GM19452 (cell line): ENCODE measurements around the gene ETNK1.
"Not testable (repeated sequence)": the region's sequence is repeated elsewhere in the genome, so short reads cannot be mapped to it uniquely, and the experiment has no call there.

Experiments used
- ATAC-seq: cut with Tn5 transposase; IDR thresholded peaks from one replicate; pipeline ENCODE4 v1.9.1; 2021; ENCODE audit not compliant: unreplicated experiment

Gene ETNK1, protein sequence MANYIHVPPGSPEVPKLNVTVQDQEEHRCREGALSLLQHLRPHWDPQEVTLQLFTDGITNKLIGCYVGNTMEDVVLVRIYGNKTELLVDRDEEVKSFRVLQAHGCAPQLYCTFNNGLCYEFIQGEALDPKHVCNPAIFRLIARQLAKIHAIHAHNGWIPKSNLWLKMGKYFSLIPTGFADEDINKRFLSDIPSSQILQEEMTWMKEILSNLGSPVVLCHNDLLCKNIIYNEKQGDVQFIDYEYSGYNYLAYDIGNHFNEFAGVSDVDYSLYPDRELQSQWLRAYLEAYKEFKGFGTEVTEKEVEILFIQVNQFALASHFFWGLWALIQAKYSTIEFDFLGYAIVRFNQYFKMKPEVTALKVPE

DNA sequence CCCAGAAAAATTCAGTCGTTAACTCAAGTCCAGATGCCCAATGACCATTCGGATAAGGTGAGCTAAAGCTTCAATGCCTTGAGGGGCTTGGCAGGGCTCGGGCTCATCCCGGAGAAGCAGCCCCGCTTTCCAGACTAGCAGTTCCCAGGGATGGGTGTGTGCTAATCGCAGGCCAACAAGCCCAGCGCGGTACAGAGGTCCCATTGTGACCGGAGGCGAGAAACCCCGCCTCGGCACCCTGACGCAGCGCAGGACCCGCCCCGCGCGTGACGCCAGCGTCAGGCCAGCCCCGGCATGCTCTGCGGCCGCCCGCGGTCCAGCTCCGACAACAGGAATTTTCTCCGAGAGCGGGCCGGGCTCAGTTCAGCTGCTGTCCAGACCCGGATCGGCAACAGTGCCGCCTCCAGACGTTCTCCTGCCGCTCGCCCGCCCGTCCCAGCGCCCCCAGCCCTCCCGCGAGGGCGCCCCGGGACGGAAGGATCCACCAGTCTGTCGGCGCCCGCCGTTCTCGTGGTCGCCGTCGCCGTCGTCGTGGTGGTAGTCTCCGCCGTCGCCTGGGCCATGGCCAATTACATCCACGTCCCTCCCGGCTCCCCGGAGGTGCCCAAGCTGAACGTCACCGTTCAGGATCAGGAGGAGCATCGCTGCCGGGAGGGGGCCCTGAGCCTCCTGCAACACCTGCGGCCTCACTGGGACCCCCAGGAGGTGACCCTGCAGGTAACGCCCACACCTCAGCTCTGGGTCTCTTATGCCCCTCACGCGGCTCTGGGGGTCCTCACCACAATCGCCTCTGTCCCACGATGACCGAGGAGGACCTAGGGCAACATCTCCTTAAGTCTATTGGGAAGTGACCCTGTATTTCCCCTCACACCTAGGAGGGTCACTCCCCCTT, at the start of gene ETNK1:
TSS of gene ETNK1 (plus strand) at position 302 of the 892 bp plus-strand sequence. CDS start at position 562, 260 bp downstream.
- peak; percentile 98 for ATAC-seq

DNA sequence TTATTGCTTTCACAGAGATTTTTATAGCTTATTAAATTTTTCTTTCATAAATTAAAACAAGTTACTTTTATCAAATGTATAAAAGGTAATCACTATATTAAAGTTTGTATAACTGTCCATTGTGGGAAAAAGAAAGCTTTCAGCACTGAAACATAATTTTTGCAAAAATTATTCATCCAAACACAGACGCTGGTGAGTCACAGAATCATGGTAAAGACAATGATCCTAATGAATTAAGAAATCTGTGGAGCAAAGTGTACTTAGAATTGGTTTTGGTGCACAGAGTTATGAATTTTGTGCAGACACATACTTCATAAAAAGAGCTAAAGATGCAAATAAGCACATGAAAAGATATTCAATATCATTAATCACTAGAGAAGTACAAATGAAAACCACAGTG, 48.9 kb upstream of the ETNK1 start:
- no peak for ATAC-seq

DNA sequence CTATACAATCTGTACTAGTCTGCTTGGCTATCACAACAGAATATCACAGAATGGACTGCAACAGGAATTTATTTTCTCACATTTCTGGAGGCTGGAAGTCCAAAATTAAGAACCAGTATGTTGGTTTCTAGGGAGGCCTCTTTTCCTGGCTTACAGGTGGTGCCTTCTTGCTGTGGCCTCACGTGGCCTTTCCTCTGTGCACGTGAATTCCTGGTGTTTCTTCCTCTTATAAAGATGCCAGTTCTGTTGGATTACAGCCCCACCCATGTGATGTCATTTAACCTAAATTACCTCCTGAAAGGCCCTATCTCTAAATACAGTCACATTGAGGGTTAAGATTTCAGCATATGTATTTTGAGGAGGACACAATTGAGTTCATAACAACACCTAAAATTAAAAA, 48.5 kb upstream of the ETNK1 start:
- ATAC-seq, result no peak

DNA sequence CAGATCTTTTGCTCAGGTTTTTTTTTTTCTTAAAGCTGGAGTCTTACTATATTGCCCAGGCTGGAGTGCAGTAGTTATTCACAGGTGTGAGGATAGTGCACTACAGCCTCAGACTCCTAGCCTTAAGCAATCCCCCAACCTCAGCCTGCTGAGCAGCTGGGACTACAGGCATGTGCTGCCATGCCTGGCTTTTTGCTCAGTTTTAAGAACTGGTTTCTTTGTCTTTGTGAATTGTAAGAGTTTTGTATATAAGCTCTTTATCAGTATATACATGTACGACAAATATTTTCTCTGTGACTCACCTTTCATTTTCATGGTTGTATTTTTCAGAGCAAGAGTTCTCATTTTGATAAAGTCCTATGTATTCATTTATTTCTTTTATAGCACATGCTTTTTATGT, 47.3 kb upstream of the ETNK1 start:
- no peak for ATAC-seq

DNA sequence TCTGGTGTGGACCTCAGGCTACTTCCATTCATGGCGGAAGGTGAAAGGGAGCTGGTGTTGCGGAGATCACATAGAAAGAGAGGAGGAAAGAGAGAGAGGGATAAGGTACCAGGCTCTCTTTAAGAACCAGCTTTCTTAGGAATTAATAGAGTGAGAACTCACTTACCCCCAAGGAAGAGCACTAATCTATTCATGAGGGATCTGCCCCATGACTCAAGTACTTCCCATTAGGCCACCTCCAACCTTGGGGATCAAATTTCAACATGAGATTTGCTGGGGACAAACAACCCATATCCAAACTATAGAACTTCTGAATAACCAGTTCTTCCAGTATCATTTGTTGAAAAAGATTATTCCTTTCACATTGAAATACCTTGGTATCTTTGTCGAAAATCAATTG, 46.6 kb upstream of the ETNK1 start:
- no peak for ATAC-seq

DNA sequence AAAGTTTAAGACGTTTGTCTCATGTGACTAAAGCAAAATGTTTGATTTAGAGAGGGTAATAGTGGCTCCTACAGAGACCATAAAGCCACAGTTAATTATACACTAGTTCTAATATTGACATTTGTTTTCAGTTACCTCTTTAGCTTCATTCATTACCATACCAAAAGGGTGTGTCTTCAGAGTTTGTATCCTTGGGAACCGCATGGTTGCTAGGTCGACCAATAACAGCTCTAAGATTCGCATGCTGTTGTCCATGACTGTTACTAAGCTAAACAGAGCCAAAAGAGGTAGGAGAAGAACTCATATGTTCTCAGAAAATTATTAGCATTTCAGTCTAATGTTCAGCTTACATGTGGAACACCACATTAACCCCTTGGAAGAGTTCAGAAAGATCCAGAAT, 36.2 kb upstream of the ETNK1 start:
- no peak for ATAC-seq

DNA sequence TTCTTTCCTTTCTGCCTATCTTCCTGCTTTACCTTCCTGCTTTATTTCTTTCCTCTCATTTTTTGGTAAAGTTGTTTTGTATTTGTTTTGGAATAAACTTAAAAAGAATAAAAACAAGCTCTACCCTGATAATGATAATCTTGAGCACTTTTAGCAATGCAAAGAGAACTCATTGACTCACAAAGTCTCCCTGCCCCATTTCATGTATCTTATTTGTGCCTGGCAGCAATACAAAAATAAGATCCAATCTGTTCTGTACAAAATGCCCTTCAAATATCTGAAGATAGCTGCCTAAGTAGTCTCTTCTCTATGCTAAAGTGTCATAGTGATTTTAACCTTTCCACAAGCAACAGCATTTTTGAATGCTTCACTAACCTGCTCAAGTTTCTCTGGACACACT, 31.1 kb upstream of the ETNK1 start:
- no peak for ATAC-seq

DNA sequence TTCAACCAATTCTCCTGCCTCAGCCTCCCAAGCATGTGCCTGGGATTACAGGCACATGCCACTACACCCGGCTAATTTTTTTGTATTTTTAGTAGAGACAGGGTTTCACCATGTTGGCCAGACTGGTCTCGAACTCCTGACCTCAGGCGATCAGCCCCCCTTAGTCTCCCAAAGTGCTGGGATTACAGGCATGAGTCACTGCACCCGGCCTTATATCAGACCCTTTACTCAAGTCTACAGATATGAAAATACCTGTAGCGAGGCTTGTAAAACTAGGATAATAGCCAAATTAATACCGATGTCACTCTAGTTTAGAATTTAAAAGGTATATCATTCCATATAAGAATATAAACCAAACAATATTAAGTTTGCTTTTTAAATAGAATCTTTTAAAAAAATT, 27.4 kb upstream of the ETNK1 start:
- not testable (repeated sequence) for ATAC-seq

DNA sequence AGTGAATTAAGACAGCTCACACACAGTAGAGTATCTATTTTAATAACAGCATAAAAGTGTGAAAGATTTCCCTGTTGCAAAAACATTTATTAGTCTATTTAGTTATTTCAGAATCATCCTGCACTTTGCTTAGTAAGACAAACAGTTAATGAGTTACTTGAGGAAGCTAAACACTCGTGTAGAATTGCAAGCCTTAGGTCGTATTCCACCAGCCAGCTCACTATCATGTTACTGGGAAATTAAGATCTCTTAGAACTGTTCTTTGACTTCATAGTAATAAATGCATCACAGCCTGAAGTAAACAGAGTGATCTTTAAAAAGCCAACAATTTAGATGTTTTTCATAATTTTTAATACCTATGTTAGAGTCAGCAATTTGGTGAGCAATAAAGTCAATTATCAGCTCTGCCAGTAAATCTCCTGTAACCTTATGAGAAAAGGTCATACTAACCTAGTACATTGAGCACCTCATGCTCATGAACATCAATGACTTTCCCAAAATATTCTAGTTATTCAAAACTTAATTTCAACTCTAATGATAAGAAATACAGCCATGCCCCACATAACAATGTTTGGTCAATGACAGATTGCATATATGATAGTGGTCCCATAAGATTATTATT, 26.7 kb upstream of the ETNK1 start:
- ATAC-seq, result no peak

DNA sequence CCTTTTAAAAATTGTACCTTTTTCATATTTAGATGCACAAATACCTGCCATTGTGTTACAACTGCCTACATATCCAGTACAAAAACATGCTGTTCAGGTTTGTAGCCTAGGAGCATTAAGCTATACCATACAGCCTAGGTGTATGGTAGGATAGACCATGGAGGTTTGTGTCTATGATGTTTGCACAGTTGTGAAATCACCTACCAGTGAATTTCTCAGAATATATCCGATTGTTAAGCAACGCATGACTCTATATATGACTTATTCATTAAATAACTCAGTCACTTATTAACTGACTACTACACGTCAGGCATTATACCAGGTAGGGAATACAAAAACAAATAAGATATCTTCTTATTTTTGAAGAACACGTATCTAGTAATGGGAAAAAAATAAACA, 26.2 kb upstream of the ETNK1 start:
- ATAC-seq, result no peak

DNA sequence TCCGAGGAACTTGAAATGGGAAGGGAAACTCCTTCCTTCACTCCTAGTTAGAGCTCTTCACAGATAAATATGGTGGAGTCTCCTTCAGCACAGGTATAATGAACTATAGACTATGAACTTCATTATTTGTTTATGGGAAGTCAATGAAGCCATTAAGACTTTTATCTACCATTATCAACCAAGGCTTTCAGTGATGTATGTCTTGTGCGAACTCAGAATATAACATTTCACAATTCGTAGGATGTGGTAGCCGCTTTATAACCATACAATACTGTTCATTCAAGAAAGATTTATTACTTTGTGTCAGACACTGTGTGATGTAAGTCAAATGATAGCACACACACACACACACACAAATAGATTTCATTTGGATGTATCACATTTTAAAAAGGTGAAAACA, 24.8 kb upstream of the ETNK1 start:
- ATAC-seq, result no peak

DNA sequence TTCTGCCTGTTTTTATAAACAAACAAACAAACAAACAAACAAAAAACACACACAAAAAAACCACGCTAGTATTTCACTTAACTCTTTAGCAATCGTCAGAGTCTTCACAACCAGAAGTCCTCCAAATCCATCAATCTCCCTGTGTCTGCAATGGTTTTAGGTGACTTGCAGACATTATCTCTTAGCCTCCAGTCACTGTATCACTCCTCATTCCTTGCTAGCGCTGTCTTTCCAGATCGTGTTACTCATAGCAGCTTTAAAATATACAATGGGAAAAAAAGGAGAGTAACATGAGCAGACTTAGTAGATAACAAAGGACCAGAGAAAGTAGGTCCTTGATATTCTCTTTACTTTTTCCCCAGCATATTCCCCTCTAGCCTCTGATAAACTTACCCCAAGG, 15.5 kb upstream of the ETNK1 start:
- ATAC-seq, result no peak

DNA sequence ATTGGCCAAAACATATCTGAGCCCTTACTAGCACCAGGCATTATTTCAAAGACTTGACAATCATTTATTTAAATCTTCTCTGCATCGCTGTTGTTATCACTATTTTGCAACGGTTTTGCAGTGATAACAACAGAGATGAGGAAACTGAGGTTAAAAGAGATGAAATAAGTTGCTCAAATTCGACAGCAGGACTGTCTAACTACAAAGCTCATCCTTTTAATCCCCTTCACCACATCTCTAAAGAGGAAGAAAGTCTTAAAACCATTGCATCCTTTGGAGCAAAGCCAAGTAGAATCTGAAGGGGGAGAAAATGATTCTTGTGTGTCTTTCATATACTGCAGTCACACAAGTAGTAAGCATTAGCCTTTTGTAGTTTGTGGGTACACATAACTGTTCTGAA, 14.8 kb upstream of the ETNK1 start:
- ATAC-seq, result no peak

DNA sequence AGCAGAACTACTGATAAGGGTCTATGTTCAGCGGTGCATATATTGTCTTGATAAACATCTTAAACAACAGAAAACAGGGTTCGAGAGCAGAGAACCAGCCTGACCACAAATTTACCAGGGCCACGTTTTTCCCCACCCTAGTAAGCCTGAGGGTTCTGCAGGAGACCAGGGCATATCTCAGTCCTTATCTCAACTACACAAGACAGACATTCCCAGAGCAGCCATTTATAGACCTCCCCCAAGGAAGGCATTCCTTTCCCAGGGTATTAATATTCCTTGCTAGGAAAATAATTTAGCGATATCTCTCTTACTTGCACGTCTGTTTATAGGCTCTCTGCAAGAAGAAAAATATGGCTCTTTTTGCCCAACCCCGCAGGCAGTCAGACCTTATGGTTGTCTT, 12.1 kb upstream of the ETNK1 start:
- not testable (repeated sequence) for ATAC-seq

DNA sequence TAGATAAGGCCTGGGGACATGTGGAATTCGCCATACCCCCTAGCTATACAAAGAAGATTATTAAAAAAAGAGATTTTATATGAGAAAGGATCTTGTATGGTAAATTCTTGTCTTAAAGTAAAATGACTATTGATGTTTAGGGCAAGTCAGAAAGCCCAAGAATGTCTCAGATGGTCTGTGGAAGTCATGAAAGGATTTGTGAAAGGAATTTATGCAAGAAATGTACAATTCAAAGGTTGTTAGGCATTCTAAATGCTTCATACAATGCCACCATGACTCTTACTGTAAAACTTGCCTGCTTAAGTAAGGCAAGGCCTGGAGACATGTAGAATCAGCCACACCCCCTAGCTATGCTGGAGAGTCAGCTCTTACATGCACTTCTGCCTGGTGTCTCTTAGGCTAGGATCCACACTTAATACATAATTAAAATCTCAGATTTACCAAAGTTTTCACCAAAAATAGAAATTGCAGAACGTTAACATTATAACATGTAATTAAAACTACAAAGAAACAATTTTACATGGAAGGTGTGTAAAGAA, 8.9 kb upstream of the ETNK1 start:
- ATAC-seq, result no peak

DNA sequence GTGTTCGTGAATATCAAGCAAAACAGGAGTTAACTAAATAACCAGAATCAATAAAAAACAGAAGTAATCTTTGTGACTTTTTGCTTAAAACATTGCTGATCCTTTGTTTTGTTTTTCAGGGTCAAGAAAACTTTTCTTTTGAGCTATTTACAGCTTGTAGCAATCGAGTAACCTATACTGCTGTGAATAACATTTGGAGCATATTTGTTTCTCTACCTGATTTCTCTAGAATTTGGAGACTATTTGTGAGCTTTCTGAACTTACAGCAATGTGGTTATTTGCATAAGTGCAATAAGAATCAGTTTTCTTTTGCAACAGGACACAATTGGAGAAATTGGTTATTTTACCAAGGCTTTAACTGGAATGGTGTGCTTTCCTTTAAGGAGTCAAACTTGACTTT, 7.3 kb upstream of the ETNK1 start:
- ATAC-seq, result no peak

DNA sequence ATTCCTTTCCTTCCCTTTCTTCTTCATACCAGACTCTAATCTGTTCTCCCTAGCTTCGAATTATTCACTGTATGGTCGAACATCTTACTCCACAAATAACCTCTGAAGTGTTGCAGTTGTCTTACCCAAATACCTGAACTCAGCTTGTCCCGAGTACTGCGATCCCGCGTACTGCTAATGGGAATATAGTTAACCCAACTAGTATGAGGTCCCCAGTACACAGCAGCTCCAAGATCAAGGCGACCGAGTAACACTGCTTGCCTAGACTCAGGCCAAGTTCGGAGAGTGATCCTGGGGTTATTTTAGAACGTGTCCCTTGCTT, 462 bp upstream of the ETNK1 start:
- peak; percentile 1 for ATAC-seq

DNA sequence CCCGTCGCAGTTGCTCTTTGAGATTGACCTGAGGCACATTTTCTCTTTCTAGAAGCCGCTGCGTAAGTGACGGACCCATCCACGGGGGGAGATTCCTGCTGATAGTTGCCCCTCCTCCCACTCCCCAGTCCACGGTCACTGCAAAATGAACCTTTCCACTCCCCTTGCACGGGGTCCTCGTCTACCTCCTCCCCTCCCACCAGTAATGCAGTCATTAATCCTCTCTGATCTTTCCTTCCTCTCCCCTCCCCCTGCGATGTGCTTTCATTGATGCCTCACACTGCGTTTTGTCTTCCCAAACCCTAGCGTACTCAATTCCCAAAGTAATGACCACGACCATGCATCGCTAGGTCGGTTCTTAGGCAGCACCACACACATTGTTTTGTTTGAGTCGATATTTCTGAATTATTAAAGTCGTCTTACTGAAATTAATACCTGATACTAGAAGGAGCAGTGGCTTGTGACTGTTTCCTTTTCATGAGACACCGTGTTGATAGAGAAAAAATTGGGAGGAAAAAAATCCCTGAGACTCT, 857 bp downstream of the ETNK1 start:
- ATAC-seq, result peak; percentile 29

DNA sequence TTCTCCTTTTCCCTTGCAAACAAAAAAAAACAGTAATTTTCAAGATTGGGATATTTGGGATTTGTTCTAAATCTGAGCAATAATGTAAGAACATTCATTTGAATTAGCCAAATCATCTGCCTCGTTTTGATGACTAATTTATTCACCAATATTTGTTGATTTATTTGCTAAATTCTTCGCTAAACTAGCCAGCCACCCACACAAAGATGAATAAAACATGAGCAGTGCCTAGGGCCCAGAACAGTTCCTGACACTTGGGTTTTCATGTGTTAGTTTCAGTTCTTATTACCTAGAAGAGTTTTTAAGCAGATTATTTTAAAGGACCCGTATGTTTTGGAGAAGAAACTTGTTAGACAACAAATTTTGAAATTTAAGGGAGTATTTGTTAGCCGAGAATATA, 1.4 kb downstream of the ETNK1 start:
- peak; percentile 31 for ATAC-seq

DNA sequence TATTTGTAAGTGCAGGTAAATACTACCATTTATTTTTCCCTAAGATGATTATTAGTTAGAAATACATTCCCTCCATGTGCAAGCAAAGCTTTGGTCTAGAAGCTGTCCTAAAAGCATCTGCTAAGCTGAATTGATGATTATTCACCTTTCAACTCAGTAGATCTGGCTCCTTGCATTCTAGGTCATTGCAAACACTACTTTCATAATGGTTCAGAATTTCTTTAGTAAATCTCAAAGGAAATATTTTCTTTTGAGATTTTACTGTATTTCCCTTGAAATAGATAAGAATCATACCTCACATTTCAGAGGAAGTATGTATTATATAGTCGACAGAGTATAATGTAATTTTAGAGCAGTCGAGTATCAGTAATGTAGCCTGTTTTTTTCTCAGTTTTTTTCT, 2.4 kb downstream of the ETNK1 start:
- no peak for ATAC-seq

DNA sequence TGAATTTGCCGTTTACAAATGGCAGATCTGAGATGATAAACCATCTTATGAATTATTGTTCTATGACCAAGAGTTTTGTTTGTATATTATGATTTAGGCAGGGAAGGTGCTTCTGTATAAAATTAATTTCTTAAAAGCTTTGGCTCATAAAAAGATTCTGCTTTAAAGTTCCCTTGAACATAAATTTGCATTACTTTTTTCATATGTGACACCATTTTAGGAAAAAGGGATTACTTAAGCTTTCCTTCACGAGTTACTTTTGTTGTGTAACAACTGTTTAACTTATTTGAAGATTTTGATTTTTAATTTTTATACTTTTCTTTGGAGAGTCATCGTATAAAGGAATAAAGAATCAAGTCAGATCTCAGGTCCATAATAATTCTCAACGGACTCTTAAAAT, 3.3 kb downstream of the ETNK1 start:
- ATAC-seq, result no peak
